Measurements from ENCODE around the gene SNCAIP. TPM values are rescaled to one million over a fixed set of nuclear protein-coding genes. Genes with fewer than 3 reads are reported as not detected.

Gene SNCAIP
- total RNA-seq, 2 donors from 2014 or later: 5.1 to 8.2 TPM

DNA sequence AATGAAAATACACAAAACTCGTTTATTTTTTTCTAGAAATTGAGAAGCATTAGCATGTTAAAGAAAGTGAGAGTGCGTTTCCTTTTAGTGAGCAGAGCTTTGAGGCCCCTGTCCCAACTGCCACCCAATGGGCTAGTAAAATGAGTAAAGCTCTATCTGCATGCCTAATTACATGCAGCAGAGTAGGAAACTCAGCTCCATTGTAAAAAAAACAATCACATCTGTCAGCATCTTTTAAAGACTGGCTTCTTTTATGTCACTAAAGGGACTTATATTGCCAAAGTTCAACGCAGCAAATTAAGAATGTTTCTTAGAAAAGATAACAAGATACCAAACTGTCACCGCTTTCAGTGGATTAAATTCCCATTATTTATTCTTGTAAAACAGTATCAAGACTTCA lies 154.0 kb downstream of the SNCAIP start:
- Histone ChIP-seq H3K4me1 (replicated peaks) (no peaks in the 10 kb centered on the region), H3K9me3 (no peaks in the 10 kb centered on the region), H3K4me3 (no peak overlapping the region), H3K36me3 (no peaks in the 10 kb centered on the region), H3K27me3 (replicated peaks; ENCODE audit: insufficient read depth) (no peaks in the 10 kb centered on the region), H3K27ac (no peak overlapping the region)
- DNase-seq (ENCODE audit: low spot score): no peak
- intact Hi-C loops (cut with DNase I): no loop called here
- WGBS: 53% methylated on average over 4 of the region's 4 CpGs
- TF ChIP-seq POLR2A (IDR thresholded peaks at IDR 0.05) (no peak), POLR2AphosphoS5 (IDR thresholded peaks at IDR 0.05) (no peak)
- TF ChIP-seq, protein P1, sequence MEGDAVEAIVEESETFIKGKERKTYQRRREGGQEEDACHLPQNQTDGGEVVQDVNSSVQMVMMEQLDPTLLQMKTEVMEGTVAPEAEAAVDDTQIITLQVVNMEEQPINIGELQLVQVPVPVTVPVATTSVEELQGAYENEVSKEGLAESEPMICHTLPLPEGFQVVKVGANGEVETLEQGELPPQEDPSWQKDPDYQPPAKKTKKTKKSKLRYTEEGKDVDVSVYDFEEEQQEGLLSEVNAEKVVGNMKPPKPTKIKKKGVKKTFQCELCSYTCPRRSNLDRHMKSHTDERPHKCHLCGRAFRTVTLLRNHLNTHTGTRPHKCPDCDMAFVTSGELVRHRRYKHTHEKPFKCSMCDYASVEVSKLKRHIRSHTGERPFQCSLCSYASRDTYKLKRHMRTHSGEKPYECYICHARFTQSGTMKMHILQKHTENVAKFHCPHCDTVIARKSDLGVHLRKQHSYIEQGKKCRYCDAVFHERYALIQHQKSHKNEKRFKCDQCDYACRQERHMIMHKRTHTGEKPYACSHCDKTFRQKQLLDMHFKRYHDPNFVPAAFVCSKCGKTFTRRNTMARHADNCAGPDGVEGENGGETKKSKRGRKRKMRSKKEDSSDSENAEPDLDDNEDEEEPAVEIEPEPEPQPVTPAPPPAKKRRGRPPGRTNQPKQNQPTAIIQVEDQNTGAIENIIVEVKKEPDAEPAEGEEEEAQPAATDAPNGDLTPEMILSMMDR (IDR thresholded peaks at IDR 0.05): no peak

DNA sequence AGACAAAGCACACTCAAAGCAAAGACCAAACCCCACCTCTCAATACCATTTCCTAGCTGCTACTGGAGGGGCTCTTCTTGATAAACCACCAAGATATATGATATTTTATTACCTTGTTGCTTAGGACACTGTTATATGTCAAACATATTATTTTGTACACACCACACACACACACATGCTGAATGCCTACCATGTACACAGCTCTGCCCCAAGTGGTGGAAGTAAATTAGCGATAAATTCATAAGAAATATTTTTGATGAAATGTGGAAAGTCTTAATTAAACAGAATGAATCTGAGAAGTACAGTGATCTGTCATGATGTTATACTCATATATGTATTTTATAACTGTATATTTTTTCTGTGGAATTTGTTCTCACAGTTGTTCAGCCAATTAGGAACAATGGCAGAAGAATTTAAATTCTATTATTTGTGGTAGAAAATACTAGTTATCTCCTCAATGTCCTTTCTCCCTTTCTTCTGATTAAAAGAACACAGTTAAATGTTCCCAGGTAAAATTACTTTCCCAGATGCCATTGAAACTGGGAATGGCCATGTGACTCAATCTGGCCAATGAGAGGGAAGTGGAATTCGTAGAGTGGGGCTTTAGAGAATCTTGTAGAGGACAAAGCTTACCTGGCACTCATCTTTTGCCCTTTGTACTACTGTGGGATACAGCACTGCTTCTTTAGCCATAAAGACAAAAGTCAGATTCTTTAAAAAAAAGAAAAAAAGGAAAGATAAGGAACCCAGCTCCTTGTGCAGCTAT lies 156.5 kb downstream of the SNCAIP start:
- TF ChIP-seq, protein P1 (IDR thresholded peaks at IDR 0.05): no peak
- intact Hi-C loops (cut with DNase I): no loop called here
- no peak for DNase-seq (ENCODE audit: low spot score)
- H3K9me3 ChIP-seq: no peaks in the 10 kb centered on the region
- H3K36me3 ChIP-seq: no peaks in the 10 kb centered on the region
- WGBS: 96% methylated on average over 2 of the region's 2 CpGs
- no peak overlapping the region for H3K4me3 ChIP-seq
- no peaks in the 10 kb centered on the region for H3K27me3 ChIP-seq (replicated peaks; ENCODE audit: insufficient read depth)
- H3K4me1 ChIP-seq (replicated peaks): no peaks in the 10 kb centered on the region
- H3K27ac ChIP-seq: no peak overlapping the region

DNA sequence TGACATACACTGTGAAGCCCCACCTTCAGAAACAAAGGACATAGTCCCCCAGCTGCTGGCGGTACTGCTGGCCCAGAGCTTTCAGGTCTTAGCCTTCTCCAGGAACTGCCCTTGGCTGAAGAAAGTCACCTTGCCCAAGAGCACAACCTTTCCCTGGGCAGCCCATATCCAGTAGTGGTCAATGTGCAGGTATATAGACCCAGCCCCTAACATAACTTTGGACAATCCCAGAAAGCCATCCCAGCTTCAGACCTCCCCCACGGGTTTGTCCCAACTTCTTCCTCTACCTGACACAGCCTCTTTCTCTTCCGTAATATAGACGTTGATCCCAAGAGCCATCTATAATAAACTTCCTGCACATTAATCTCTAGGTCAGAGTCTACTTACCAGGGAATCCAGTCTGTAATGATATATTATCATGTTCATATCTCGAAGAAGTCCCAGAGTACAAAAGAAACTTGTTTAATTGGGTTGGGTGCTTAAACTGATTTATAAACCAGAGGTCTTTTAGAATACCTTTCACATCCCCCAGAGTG lies 157.4 kb downstream of the SNCAIP start:
- Histone ChIP-seq H3K27me3 (replicated peaks; ENCODE audit: insufficient read depth) (no peaks in the 10 kb centered on the region), H3K9me3 (no peaks in the 10 kb centered on the region), H3K4me3 (no peak overlapping the region), H3K27ac (no peak overlapping the region), H3K36me3 (no peaks in the 10 kb centered on the region), H3K4me1 (replicated peaks) (no peaks in the 10 kb centered on the region)
- no peak for DNase-seq (ENCODE audit: low spot score)
- WGBS: 83% methylated on average over 5 of the region's 5 CpGs
- TF ChIP-seq POLR2AphosphoS5 (IDR thresholded peaks at IDR 0.05): no peak
- intact Hi-C loops (cut with DNase I): no loop called here

DNA sequence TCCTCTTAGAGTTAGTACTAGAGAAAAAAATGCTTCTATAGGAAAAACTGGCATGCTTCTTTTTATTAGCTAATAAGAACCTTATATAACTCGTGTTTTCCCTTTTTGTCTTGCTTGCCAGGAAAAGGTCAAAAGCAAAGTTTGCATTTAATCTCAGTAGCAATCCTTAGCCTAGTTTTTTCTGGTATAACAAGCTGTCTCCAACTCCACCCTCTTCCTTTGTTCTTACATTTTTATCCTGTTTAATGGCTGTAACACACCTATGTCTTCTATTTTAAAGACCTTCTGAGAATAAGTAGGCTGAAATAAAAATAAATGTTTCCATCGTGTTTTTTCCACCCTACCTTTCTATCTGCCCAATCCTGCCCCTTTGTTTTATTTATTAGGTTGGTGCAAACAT lies 158.3 kb downstream of the SNCAIP start:
- WGBS: 41% methylated on average over 2 of the region's 2 CpGs
- intact Hi-C loops (cut with DNase I): no loop called here
- TF ChIP-seq POLR2A (IDR thresholded peaks at IDR 0.05) (no peak), POLR2AphosphoS5 (IDR thresholded peaks at IDR 0.05) (no peak)
- TF ChIP-seq, protein P1 (IDR thresholded peaks at IDR 0.05): no peak
- no peaks in the 10 kb centered on the region for H3K4me1 ChIP-seq (replicated peaks)
- no peaks in the 10 kb centered on the region for H3K9me3 ChIP-seq
- H3K36me3 ChIP-seq: no peaks in the 10 kb centered on the region
- H3K27me3 ChIP-seq (replicated peaks; ENCODE audit: insufficient read depth): no peaks in the 10 kb centered on the region
- H3K27ac ChIP-seq: no peak overlapping the region
- no peak overlapping the region for H3K4me3 ChIP-seq
- DNase-seq (ENCODE audit: low spot score): no peak

DNA sequence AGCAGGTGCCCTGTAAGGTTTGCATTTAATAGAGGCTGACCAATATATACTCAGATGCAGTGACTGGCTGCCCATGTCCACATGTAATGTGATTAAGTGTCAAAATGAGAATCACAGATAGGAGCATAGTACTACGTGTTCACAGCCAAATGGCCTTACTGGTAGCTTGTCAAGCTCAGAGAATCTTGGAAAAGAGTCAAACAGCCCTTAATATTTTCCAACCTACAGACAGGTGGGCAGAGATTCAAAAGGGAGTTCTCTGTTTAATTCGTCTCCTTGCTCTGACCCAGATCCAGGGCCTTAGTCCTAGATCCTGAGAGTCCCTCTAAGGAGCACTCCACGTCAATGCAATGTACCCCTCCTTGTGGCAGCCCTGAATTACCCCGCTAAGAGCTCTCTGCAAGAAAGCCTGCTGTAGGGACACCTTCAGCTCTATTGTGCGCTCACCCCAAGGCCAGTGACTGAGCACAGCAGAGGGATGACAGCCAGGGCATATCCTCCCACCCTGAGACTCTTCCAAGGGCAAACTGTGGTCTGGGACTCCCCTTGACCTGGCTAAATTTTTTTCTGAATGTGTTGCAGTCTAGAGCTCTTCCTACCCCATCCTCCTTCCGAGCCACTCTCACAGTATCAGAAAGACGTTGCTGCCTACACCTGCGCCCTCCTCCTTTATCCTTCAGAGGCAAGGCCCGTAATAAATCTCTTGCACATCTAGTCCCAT lies 159.2 kb downstream of the SNCAIP start:
- H3K27me3 ChIP-seq (replicated peaks; ENCODE audit: insufficient read depth): no peaks in the 10 kb centered on the region
- intact Hi-C loops (cut with DNase I): no loop called here
- H3K27ac ChIP-seq: no peak overlapping the region
- H3K4me1 ChIP-seq (replicated peaks): no peaks in the 10 kb centered on the region
- DNase-seq (ENCODE audit: low spot score): no peak
- H3K9me3 ChIP-seq: no peaks in the 10 kb centered on the region
- no peak overlapping the region for H3K4me3 ChIP-seq
- 62% methylated on average over 9 of the region's 9 CpGs for WGBS
- no peaks in the 10 kb centered on the region for H3K36me3 ChIP-seq
- TF ChIP-seq POLR2A (IDR thresholded peaks at IDR 0.05) (no peak), POLR2AphosphoS5 (IDR thresholded peaks at IDR 0.05) (no peak)
- TF ChIP-seq, protein P1 (IDR thresholded peaks at IDR 0.05): no peak

Measured in prostate gland (tissue), 2 donors.